Activated naive CD8-positive, alpha-beta T cell treated with anti-CD3 and anti-CD28 coated beads, Interleukin-2, amount 50 U/mL, for 16 hours (primary cell): ENCODE measurements around the gene LTBP3.
A peak's percentile ranks its signal among the peaks of the same experiment; 100 is the strongest.

Source experiments
- DNase-seq: peaks from one replicate; pipeline ENCODE4 v3.0.0-alpha.2; 2020; ENCODE audit warnings: low read depth, low spot score

LTBP3 gene

DNA sequence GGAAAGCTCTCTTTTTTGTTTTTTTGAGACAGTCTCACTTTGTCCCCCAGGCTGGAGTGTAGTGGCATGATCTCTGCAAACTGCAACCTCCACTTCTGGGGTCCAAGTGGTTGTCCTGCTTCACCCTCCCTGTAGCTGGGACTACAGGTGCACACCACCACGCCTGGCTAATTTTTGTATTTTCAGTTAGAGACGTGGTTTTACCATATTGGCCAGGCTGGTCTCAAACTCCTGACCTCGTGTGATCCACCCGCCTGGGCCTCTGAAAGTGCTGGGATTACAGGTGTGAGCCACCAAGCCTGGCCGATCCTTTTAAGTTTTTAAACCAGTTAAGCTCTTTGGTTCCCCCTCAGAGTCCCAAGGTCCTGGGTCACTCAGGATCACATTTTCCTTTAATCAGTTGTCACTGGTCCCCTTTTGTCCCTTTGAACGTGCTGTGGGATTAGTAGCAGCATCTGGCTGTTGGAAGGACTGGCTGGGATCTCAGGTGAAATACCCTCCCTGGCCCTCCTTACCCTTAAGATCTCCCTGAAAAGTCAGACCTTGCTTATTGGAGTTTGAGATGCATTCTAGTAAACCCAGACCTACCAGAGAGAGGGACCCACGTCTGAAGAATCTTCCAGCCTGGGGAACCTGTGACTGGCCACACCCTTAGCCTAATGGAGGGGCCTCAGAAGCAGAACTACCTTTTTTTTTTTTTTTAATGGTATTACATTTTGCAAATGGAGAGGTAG is 51.2 kb downstream of the LTBP3 start:
- DNase-seq = no peak

DNA sequence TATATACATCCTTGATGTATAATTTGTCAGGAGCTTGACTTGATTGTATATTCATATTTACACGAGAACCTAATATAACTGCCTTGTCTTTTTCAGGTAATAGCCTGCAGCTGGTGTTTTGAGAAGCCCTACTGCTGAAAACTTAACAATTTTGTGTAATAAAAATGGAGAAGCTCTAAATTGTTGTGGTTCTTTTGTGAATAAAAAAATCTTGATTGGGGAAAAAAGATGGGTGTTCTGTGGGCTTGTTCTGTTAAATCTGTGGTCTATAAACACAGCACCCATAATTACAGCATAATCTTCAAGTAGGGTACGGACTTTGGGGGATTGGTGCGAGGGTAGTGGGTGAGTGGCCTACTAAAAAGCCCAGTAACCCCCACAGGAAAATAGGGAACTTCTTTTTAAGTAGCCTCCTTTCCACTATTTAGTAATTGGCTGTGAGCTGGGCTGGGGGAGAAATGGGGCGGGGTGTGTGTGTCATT is 51.8 kb downstream of the LTBP3 start:
- DNase-seq = no peak

DNA sequence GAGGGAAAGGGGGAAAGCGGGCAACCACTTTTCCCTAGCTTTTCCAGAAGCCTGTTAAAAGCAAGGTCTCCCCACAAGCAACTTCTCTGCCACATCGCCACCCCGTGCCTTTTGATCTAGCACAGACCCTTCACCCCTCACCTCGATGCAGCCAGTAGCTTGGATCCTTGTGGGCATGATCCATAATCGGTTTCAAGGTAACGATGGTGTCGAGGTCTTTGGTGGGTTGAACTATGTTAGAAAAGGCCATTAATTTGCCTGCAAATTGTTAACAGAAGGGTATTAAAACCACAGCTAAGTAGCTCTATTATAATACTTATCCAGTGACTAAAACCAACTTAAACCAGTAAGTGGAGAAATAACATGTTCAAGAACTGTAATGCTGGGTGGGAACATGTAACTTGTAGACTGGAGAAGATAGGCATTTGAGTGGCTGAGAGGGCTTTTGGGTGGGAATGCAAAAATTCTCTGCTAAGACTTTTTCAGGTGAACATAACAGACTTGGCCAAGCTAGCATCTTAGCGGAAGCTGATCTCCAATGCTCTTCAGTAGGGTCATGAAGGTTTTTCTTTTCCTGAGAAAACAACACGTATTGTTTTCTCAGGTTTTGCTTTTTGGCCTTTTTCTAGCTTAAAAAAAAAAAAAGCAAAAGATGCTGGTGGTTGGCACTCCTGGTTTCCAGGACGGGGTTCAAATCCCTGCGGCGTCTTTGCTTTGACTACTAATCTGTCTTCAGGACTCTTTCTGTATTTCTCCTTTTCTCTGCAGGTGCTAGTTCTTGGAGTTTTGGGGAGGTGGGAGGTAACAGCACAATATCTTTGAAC is 52.5 kb downstream of the LTBP3 start:
- DNase-seq = no peak

DNA sequence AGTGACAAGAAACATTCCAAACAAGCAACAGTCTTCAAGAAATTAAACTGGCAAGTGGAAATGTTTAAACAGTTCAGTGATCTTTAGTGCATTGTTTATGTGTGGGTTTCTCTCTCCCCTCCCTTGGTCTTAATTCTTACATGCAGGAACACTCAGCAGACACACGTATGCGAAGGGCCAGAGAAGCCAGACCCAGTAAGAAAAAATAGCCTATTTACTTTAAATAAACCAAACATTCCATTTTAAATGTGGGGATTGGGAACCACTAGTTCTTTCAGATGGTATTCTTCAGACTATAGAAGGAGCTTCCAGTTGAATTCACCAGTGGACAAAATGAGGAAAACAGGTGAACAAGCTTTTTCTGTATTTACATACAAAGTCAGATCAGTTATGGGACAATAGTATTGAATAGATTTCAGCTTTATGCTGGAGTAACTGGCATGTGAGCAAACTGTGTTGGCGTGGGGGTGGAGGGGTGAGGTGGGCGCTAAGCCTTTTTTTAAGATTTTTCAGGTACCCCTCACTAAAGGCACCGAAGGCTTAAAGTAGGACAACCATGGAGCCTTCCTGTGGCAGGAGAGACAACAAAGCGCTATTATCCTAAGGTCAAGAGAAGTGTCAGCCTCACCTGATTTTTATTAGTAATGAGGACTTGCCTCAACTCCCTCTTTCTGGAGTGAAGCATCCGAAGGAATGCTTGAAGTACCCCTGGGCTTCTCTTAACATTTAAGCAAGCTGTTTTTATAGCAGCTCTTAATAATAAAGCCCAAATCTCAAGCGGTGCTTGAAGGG is 53.3 kb downstream of the LTBP3 start:
- no peak for DNase-seq

DNA sequence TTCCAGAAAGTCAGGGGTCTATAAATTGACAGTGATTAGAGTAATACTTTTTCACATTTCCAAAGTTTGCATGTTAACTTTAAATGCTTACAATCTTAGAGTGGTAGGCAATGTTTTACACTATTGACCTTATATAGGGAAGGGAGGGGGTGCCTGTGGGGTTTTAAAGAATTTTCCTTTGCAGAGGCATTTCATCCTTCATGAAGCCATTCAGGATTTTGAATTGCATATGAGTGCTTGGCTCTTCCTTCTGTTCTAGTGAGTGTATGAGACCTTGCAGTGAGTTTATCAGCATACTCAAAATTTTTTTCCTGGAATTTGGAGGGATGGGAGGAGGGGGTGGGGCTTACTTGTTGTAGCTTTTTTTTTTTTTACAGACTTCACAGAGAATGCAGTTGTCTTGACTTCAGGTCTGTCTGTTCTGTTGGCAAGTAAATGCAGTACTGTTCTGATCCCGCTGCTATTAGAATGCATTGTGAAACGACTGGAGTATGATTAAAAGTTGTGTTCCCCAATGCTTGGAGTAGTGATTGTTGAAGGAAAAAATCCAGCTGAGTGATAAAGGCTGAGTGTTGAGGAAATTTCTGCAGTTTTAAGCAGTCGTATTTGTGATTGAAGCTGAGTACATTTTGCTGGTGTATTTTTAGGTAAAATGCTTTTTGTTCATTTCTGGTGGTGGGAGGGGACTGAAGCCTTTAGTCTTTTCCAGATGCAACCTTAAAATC is 54.0 kb downstream of the LTBP3 start:
- no peak for DNase-seq

DNA sequence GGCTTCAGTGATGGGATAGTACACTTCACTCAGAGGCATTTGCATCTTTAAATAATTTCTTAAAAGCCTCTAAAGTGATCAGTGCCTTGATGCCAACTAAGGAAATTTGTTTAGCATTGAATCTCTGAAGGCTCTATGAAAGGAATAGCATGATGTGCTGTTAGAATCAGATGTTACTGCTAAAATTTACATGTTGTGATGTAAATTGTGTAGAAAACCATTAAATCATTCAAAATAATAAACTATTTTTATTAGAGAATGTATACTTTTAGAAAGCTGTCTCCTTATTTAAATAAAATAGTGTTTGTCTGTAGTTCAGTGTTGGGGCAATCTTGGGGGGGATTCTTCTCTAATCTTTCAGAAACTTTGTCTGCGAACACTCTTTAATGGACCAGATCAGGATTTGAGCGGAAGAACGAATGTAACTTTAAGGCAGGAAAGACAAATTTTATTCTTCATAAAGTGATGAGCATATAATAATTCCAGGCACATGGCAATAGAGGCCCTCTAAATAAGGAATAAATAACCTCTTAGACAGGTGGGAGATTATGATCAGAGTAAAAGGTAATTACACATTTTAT is 54.7 kb downstream of the LTBP3 start:
- DNase-seq = no peak

DNA sequence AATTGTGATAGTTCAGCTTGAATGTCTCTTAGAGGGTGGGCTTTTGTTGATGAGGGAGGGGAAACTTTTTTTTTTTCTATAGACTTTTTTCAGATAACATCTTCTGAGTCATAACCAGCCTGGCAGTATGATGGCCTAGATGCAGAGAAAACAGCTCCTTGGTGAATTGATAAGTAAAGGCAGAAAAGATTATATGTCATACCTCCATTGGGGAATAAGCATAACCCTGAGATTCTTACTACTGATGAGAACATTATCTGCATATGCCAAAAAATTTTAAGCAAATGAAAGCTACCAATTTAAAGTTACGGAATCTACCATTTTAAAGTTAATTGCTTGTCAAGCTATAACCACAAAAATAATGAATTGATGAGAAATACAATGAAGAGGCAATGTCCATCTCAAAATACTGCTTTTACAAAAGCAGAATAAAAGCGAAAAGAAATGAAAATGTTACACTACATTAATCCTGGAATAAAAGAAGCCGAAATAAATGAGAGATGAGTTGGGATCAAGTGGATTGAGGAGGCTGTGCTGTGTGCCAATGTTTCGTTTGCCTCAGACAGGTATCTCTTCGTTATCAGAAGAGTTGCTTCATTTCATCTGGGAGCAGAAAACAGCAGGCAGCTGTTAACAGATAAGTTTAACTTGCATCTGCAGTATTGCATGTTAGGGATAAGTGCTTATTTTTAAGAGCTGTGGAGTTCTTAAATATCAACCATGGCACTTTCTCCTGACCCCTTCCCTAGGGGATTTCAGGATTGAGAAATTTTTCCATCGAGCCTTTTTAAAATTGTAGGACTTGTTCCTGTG is 55.4 kb downstream of the LTBP3 start:
- no peak for DNase-seq

DNA sequence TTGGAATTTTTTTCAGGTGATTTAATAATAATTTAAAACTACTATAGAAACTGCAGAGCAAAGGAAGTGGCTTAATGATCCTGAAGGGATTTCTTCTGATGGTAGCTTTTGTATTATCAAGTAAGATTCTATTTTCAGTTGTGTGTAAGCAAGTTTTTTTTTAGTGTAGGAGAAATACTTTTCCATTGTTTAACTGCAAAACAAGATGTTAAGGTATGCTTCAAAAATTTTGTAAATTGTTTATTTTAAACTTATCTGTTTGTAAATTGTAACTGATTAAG is 55.9 kb downstream of the LTBP3 start:
- DNase-seq = no peak

DNA sequence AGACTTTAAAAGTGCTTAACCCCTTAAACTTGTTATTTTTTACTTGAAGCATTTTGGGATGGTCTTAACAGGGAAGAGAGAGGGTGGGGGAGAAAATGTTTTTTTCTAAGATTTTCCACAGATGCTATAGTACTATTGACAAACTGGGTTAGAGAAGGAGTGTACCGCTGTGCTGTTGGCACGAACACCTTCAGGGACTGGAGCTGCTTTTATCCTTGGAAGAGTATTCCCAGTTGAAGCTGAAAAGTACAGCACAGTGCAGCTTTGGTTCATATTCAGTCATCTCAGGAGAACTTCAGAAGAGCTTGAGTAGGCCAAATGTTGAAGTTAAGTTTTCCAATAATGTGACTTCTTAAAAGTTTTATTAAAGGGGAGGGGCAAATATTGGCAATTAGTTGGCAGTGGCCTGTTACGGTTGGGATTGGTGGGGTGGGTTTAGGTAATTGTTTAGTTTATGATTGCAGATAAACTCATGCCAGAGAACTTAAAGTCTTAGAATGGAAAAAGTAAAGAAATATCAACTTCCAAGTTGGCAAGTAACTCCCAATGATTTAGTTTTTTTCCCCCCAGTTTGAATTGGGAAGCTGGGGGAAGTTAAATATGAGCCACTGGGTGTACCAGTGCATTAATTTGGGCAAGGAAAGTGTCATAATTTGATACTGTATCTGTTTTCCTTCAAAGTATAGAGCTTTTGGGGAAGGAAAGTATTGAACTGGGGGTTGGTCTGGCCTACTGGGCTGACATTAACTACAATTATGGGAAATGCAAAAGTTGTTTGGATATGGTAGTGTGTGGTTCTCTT is 56.5 kb downstream of the LTBP3 start:
- no peak for DNase-seq

DNA sequence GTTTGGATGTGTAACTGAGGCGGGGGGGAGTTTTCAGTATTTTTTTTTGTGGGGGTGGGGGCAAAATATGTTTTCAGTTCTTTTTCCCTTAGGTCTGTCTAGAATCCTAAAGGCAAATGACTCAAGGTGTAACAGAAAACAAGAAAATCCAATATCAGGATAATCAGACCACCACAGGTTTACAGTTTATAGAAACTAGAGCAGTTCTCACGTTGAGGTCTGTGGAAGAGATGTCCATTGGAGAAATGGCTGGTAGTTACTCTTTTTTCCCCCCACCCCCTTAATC is 57.0 kb downstream of the LTBP3 start:
- DNase-seq = no peak

DNA sequence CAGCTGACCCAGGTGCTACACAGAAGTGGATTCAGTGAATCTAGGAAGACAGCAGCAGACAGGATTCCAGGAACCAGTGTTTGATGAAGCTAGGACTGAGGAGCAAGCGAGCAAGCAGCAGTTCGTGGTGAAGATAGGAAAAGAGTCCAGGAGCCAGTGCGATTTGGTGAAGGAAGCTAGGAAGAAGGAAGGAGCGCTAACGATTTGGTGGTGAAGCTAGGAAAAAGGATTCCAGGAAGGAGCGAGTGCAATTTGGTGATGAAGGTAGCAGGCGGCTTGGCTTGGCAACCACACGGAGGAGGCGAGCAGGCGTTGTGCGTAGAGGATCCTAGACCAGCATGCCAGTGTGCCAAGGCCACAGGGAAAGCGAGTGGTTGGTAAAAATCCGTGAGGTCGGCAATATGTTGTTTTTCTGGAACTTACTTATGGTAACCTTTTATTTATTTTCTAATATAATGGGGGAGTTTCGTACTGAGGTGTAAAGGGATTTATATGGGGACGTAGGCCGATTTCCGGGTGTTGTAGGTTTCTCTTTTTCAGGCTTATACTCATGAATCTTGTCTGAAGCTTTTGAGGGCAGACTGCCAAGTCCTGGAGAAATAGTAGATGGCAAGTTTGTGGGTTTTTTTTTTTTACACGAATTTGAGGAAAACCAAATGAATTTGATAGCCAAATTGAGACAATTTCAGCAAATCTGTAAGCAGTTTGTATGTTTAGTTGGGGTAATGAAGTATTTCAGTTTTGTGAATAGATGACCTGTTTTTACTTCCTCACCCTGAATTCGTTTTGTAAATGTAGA is 57.6 kb downstream of the LTBP3 start:
- no peak for DNase-seq

DNA sequence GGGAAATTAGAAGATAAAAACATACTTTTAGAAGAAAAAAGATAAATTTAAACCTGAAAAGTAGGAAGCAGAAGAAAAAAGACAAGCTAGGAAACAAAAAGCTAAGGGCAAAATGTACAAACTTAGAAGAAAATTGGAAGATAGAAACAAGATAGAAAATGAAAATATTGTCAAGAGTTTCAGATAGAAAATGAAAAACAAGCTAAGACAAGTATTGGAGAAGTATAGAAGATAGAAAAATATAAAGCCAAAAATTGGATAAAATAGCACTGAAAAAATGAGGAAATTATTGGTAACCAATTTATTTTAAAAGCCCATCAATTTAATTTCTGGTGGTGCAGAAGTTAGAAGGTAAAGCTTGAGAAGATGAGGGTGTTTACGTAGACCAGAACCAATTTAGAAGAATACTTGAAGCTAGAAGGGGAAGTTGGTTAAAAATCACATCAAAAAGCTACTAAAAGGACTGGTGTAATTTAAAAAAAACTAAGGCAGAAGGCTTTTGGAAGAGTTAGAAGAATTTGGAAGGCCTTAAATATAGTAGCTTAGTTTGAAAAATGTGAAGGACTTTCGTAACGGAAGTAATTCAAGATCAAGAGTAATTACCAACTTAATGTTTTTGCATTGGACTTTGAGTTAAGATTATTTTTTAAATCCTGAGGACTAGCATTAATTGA is 58.3 kb downstream of the LTBP3 start:
- no peak for DNase-seq

DNA sequence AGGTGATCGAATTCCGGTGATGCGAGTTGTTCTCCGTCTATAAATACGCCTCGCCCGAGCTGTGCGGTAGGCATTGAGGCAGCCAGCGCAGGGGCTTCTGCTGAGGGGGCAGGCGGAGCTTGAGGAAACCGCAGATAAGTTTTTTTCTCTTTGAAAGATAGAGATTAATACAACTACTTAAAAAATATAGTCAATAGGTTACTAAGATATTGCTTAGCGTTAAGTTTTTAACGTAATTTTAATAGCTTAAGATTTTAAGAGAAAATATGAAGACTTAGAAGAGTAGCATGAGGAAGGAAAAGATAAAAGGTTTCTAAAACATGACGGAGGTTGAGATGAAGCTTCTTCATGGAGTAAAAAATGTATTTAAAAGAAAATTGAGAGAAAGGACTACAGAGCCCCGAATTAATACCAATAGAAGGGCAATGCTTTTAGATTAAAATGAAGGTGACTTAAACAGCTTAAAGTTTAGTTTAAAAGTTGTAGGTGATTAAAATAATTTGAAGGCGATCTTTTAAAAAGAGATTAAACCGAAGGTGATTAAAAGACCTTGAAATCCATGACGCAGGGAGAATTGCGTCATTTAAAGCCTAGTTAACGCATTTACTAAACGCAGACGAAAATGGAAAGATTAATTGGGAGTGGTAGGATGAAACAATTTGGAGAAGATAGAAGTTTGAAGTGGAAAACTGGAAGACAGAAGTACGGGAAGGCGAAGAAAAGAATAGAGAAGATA is 59.0 kb downstream of the LTBP3 start, which contains the start of gene MALAT1:
Gene MALAT1 (plus strand): TSS at position 69 of the 736 bp plus-strand sequence.
- DNase-seq = peak; percentile 83

DNA sequence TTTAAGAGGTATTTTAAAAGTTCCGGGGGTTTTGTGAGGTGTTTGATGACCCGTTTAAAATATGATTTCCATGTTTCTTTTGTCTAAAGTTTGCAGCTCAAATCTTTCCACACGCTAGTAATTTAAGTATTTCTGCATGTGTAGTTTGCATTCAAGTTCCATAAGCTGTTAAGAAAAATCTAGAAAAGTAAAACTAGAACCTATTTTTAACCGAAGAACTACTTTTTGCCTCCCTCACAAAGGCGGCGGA is 59.5 kb downstream of the LTBP3 start:
- DNase-seq = no peak

DNA sequence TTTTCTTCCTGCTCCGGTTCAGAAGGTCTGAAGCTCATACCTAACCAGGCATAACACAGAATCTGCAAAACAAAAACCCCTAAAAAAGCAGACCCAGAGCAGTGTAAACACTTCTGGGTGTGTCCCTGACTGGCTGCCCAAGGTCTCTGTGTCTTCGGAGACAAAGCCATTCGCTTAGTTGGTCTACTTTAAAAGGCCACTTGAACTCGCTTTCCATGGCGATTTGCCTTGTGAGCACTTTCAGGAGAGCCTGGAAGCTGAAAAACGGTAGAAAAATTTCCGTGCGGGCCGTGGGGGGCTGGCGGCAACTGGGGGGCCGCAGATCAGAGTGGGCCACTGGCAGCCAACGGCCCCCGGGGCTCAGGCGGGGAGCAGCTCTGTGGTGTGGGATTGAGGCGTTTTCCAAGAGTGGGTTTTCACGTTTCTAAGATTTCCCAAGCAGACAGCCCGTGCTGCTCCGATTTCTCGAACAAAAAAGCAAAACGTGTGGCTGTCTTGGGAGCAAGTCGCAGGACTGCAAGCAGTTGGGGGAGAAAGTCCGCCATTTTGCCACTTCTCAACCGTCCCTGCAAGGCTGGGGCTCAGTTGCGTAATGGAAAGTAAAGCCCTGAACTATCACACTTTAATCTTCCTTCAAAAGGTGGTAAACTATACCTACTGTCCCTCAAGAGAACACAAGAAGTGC is 60.0 kb downstream of the LTBP3 start:
- no peak for DNase-seq

DNA sequence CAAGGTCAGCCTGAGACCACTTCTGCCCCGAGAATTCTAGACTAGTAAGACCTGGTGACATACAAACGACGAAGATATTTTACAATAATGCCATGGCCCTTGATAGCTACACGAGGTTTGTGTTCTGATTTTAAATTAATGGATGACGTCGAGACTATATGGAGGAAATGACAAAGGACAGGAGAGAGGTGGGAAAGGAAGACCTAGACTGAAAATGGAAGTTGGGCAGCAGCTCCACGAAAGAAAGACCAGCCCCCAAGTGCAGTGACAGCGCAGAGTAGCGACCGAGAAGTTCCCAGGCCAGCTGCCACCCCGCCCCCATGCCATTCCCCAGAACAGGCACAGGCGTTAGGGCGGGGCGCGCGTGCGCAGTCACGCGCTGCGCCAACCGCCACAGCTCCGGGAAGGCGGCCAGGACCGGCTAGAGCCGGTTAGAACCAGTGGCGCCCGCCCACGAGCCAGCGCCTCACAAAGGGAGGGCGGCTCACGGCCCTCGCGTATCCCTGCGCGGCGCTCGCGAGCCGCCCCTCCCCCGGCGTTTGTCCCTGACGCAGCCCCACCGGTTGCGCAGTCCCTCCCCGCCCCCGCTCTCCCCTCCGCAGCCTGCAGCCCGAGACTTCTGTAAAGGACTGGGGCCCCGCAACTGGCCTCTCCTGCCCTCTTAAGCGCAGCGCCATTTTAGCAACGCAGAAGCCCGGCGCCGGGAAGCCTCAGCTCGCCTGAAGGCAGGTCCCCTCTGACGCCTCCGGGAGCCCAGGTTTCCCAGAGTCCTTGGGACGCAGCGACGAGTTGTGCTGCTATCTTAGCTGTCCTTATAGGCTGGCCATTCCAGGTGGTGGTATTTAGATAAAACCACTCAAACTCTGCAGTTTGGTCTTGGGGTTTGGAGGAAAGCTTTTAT is 60.8 kb downstream of the LTBP3 start:
- DNase-seq = peak; percentile 94
